Uterus (tissue), 4 donors: ENCODE measurements around the gene ECE2. TPM values are rescaled to one million over a fixed set of nuclear protein-coding genes. Genes with fewer than 3 reads are reported as not detected.
A peak's percentile ranks its signal among the peaks of the same experiment; 100 is the strongest.

Experiments used
- DNase-seq, 2 donors: peaks; one replicate each; pipeline ENCODE4 v3.0.0-alpha.2; 2019 to 2020
- H3K27ac ChIP-seq, 2 donors: fragments of 200-600 bp; sonication (generic); 1 replicate in 1 of 2; 2 replicates in 1 of 2; pipeline ENCODE4 v1.5.1; 2016 to 2018
- H3K27me3 ChIP-seq, 2 donors: fragments of 200-600 bp; sonication (generic); one replicate each; pipeline ENCODE4 v1.5.1; 2018 to 2019; ENCODE audit warnings: control low read depth in 1 of 2
- H3K36me3 ChIP-seq, 2 donors: fragments of 200-600 bp; sonication (generic); one replicate each; pipeline ENCODE4 v1.5.1; 2019; ENCODE audit warnings: control low read depth in 1 of 2
- H3K4me1 ChIP-seq, 2 donors: fragments of 200-600 bp; sonication (generic); one replicate each; pipeline ENCODE4 v1.5.1; 2018 to 2019; ENCODE audit warnings: control low read depth in 1 of 2
- H3K4me3 ChIP-seq, 2 donors: fragments of 200-600 bp; sonication (generic); 1 replicate in 1 of 2; 2 replicates in 1 of 2; pipeline ENCODE4 v1.5.1; 2018 to 2019; ENCODE audit warnings: mild to moderate bottlenecking in 1 of 2
- H3K9me3 ChIP-seq, 2 donors: fragments of 200-600 bp; sonication (generic); one replicate each; pipeline ENCODE4 v1.5.1; 2019; ENCODE audit warnings: control low read depth in 1 of 2
- POLR2A ChIP-seq, 2 donors: fragments of 450-650 bp; IDR thresholded peaks; one replicate each; pipeline ENCODE4 v1.6.1; 2016; ENCODE audit warnings: antibody characterized with exemption in 2 of 2, mild to moderate bottlenecking in 1 of 2, moderate library complexity in 1 of 2
- intact Hi-C: fragments of 100-400 bp; cut with DNase I; formaldehyde crosslinking; loops from one replicate; pipeline ENCODE4 v1.15.1; 2023; ENCODE audit warnings: low total_unique reads
- total RNA-seq, 4 donors: library from RNA; depleted of rRNA in 3 of 4; stranded (reverse); fragments of >200 nt in 3 of 4; gene quantifications; one replicate each; pipeline versions ENCODE4 v1.1.0 to v1.2.4, GENCODE V29; 2014 to 2023
- TF ChIP-seq, protein P1 (sequence below), 4 experiments: fragments of 200-600 bp in 2 of 4; fragments of 450-650 bp in 2 of 4; sonication (generic) in 2 of 4; IDR thresholded peaks; one replicate each; pipeline ENCODE4 v1.5.1; 2016 to 2019; ENCODE audit warnings: antibody characterized with exemption in 4 of 4, mild to moderate bottlenecking in 2 of 4, moderate library complexity in 1 of 4
- donor health status: DM: yes; HTN: yes; CAD: no.

ECE2 gene
- total RNA-seq, 4 donors from 2014 or later: not detected

DNA sequence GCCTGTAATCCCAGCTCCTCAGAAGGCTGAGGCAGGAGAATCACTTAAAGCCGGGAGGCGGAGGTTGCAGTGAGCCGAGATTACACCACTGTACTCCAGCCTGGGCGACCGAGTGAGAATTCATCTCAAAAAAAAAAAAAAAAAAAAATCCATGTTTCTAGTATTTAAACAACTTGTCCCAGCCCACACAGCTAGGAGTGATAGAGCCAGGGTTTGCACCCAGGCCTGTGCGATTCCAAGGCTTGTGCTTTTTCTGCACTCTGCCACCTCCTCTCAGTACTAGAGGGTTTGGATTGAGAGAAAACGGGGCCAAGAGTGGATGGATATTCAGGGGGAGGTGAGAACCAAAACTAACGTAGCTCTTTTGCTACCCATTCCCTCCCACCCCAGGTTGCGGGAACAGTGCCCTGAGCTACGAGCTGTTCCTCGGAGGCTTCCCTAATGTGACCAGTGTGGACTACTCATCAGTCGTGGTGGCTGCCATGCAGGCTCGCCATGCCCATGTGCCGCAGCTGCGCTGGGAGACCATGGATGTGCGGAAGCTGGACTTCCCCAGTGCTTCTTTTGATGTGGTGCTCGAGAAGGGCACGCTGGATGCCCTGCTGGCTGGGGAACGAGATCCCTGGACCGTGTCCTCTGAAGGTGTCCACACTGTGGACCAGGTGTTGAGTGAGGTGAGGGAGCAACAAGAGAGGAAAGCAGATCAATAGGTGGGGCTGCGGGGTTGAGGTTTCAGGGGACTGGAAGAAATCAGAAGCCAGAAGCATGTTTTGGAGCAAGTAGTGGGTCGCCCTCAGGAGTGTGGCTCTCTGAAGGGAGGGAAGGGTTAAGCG lies 18.5 kb upstream of the ECE2 start:
- no peaks in the 10 kb centered on the region for H3K9me3 ChIP-seq
- peaks cover 0 to 22% of the 10 kb centered on the region in 2 donors for H3K4me1 ChIP-seq
- no peak overlapping the region for H3K4me3 ChIP-seq
- DNase-seq: no peak
- TF ChIP-seq, protein P1, sequence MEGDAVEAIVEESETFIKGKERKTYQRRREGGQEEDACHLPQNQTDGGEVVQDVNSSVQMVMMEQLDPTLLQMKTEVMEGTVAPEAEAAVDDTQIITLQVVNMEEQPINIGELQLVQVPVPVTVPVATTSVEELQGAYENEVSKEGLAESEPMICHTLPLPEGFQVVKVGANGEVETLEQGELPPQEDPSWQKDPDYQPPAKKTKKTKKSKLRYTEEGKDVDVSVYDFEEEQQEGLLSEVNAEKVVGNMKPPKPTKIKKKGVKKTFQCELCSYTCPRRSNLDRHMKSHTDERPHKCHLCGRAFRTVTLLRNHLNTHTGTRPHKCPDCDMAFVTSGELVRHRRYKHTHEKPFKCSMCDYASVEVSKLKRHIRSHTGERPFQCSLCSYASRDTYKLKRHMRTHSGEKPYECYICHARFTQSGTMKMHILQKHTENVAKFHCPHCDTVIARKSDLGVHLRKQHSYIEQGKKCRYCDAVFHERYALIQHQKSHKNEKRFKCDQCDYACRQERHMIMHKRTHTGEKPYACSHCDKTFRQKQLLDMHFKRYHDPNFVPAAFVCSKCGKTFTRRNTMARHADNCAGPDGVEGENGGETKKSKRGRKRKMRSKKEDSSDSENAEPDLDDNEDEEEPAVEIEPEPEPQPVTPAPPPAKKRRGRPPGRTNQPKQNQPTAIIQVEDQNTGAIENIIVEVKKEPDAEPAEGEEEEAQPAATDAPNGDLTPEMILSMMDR (IDR thresholded peaks at IDR 0.05): no peak
- no peak for TF ChIP-seq POLR2A (IDR thresholded peaks at IDR 0.05)
- intact Hi-C loops: no loop called here
- H3K27ac ChIP-seq: no peak overlapping the region
- H3K36me3 ChIP-seq: no peaks in the 10 kb centered on the region
- H3K27me3 ChIP-seq: peaks cover 8 to 19% of the 10 kb centered on the region in 2 donors

DNA sequence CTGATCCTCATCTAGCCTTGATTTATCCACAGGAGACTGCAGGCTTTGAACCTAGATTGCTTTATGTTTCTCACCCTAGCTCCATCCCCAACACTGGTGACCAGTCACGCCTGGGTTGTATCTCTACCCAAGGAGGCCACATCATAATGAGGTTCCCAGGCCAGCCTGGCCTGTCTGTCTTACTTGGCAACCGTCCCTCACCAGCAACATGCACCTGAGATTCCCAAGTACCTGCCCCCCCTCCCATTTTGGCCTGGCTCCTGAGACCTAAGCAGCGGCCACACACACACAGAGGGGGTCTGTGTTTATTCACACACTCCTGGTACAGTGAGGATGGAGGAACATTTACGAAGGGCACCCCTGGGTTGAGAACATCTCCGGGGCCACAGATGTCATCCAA lies 16.9 kb upstream of the ECE2 start:
- no peak overlapping the region for H3K27ac ChIP-seq
- H3K9me3 ChIP-seq: no peaks in the 10 kb centered on the region
- H3K36me3 ChIP-seq: no peaks in the 10 kb centered on the region
- peaks cover 0 to 24% of the 10 kb centered on the region in 2 donors for H3K4me1 ChIP-seq
- no peak overlapping the region for H3K4me3 ChIP-seq
- TF ChIP-seq POLR2A (IDR thresholded peaks at IDR 0.05): no peak
- TF ChIP-seq, protein P1 (IDR thresholded peaks at IDR 0.05): no peak
- no peak for DNase-seq
- intact Hi-C loops: no loop called here
- H3K27me3 ChIP-seq: peaks cover 21 to 27% of the 10 kb centered on the region in 2 donors

GRCh38 chr3:184259396-184259877 lies 16.4 kb upstream of the ECE2 start:
- TF ChIP-seq, protein P1 (IDR thresholded peaks at IDR 0.05): no peak
- no peak for TF ChIP-seq POLR2A (IDR thresholded peaks at IDR 0.05)
- Histone ChIP-seq H3K4me3 (no peak overlapping the region), H3K27ac (no peak overlapping the region), H3K4me1 (peaks cover 0 to 24% of the 10 kb centered on the region in 2 donors), H3K9me3 (no peaks in the 10 kb centered on the region), H3K36me3 (no peaks in the 10 kb centered on the region), H3K27me3 (peaks cover 24 to 27% of the 10 kb centered on the region in 2 donors)
- no peak for DNase-seq
- intact Hi-C loops: no loop called here

DNA sequence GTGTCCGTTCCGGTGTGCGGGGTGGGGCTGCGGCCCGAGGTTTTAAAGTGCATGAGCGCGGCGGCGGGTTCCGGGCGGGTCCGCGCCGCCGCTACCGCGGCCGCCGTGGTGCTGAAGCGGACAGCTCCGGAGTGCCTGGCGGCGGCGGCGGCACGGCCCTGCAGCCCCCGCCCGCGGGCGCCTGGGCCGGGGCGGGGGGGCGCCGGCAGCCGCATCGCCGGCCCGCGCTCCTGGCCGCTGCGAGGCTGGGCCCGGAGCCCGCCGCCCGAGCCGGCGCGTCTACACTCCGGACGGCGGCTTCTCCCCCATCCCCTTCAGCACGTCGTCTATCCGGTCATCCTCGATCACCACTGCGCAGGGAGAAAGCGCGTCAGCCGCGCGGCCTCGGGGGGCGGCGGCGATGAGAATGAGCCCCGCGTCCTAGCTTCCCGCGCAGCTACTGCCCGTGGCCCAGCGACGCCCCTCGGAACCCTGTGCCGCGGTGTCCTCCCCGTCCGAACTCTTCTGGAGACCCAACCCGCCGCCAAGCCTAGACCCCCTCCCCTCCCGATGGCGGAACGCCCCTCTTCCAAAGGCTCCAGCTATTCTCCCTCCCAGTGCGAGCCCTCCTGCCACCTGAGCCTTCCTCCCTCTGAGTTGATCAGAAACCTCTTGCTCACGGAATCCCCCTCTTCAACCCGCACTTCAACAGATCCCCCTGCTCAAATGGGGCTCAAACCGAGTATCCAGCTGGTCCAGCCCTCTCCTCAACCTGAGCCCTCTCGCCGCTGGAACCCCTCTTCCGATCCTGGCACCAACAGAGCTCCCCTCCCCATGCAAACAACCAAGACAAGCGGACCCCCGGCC lies 15.7 kb upstream of the ECE2 start:
- no peak overlapping the region for H3K27ac ChIP-seq
- H3K9me3 ChIP-seq: no peaks in the 10 kb centered on the region
- TF ChIP-seq, protein P1 (IDR thresholded peaks at IDR 0.05): no peak
- no peak for TF ChIP-seq POLR2A (IDR thresholded peaks at IDR 0.05)
- DNase-seq: peak in 1 of 2 donors; percentile 26
- peaks cover 27% of the 10 kb centered on the region in 2 donors for H3K27me3 ChIP-seq
- H3K4me1 ChIP-seq: peaks cover 0 to 24% of the 10 kb centered on the region in 2 donors
- H3K4me3 ChIP-seq: no peak overlapping the region
- no peaks in the 10 kb centered on the region for H3K36me3 ChIP-seq
- intact Hi-C loops: no loop called here
